Measurements from ENCODE around the gene RPL31. TPM values are rescaled to one million over a fixed set of nuclear protein-coding genes. Genes with fewer than 3 reads are reported as not detected.

The RPL31 gene
- polyA plus RNA-seq, 1 of the 3 experiments (the other 2 are of a cell fraction): 4,488 TPM

- H3F3A ChIP-seq (replicated peaks; ENCODE audit: insufficient read depth): peaks cover 9% of the 10 kb centered on the region
- H3K36me3 ChIP-seq (replicated peaks in 1 of 2; ENCODE audit: control insufficient read depth in 1 of 2, insufficient read depth in 2 of 2, low read length in 1 of 2): peaks cover 8 to 57% of the 10 kb centered on the region in 2 experiments
- ChIA-PET CTCF (interaction anchor here (1.0 to 1.5 kb wide), 2 partner anchors 8 to 160 kb away, joined by 3 to 5 read pairs; no protein-coding TSS in a partner anchor), POLR2A (no interaction called here)
- no peak for DNase-seq
- no peak overlapping the region for H2AFZ ChIP-seq (ENCODE audit: low read depth)
- H3K27me3 ChIP-seq (ENCODE audit: insufficient read depth): no peaks in the 10 kb centered on the region
- WGBS (ENCODE audit: low lambda C conversion rate): 95% methylated on average over 8 of the region's 17 CpGs
- no peak overlapping the region for H3K27ac ChIP-seq (ENCODE audit: low read depth in 2 of 2, low read length in 1 of 2)
- H3K9me2 ChIP-seq: no peaks in the 10 kb centered on the region
- H3K79me2 ChIP-seq (ENCODE audit: insufficient read depth): no peaks in the 10 kb centered on the region
- H3K4me1 ChIP-seq (ENCODE audit: control insufficient read depth in 1 of 2, insufficient read depth in 2 of 2, low read depth in 1 of 2, low read length in 1 of 2): peaks cover 0 to 2% of the 10 kb centered on the region in 2 experiments; a peak in 1 of 4 replicates
- H3K4me3 ChIP-seq (ENCODE audit: low read depth in 2 of 2, low read length in 1 of 2): no peak overlapping the region
- H3K4me2 ChIP-seq: no peak overlapping the region
- no peaks in the 10 kb centered on the region for H4K20me1 ChIP-seq (ENCODE audit: insufficient read depth)
- no peaks in the 10 kb centered on the region for H3K9me3 ChIP-seq
- no peak for TF ChIP-seq SMC3 (IDR thresholded peaks at IDR 0.05; ENCODE audit: low read depth, low read length)
- TF ChIP-seq RCOR1 (IDR thresholded peaks at IDR 0.05; ENCODE audit: low read length): no peak
- TF ChIP-seq ELF1 (IDR thresholded peaks at IDR 0.05): no peak
- H3K9ac ChIP-seq: no peak overlapping the region
Observed at GRCh38 chr2:100993294-100993693, 8.8 kb upstream of the RPL31 start.

DNA sequence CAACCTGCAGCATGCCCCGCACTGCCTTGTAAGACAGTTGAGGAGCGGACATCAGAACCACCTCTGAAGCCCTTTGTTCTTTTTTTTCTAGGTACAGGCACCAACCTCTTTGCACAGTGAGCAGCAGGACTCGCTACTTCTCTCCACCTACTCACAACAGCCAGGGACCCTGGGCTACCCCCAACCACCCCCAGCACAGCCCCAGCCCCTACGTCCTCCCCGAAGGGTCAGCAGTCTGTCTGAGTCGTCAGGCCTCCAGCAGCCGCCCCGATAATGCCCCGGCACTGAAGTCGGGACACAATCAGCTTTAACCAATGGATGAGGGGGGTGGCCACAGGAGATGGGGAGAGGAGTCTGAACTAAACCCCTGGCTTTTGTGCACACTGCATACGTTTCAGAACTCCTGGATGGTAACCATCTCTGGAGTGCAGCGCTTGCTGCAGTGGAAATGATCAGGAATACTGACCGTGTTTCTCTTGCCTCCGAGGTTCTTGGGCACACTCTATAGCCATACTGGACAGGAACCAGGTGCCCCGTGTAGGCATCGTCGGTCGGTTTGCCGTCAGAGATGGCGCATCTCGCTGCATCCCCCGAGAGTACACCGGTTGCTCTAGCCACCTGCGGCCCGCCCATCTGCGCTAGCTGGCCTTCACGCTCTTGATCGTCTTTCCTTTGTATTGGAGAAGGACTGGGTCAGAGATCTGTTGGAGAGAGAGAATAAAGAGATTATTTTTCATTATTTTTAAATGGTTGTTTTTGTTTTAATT lies 6.6 kb upstream of the RPL31 start:
- no peak overlapping the region for H3K27ac ChIP-seq (ENCODE audit: low read depth in 2 of 2, low read length in 1 of 2)
- H3K4me1 ChIP-seq (ENCODE audit: control insufficient read depth in 1 of 2, insufficient read depth in 2 of 2, low read depth in 1 of 2, low read length in 1 of 2): peaks cover 0 to 2% of the 10 kb centered on the region in 2 experiments; a peak in 1 of 4 replicates
- no peaks in the 10 kb centered on the region for H3K9me3 ChIP-seq
- H3K36me3 ChIP-seq (replicated peaks in 1 of 2; ENCODE audit: control insufficient read depth in 1 of 2, insufficient read depth in 2 of 2, low read length in 1 of 2): peaks cover 8 to 46% of the 10 kb centered on the region in 2 experiments
- no peaks in the 10 kb centered on the region for H3K27me3 ChIP-seq (ENCODE audit: insufficient read depth)
- no peak overlapping the region for H3K4me2 ChIP-seq
- ChIA-PET CTCF (interaction anchor here (0.9 to 1.4 kb wide), 2 partner anchors 10 to 11 kb away, joined by 3 to 4 read pairs; no protein-coding TSS in a partner anchor), POLR2A (interaction anchor here (0.6 kb wide), 1 partner anchor 432 kb away, joined by 3 read pairs; no protein-coding TSS in a partner anchor)
- H3K9ac ChIP-seq: no peak overlapping the region
- TF ChIP-seq SIN3A (IDR thresholded peaks at IDR 0.05; ENCODE audit: borderline replicate concordance, low read depth, low read length): no peak
- TF ChIP-seq RCOR1 (IDR thresholded peaks at IDR 0.05; ENCODE audit: low read length): no peak
- no peaks in the 10 kb centered on the region for H3K9me2 ChIP-seq
- peaks cover 11% of the 10 kb centered on the region for H3F3A ChIP-seq (replicated peaks; ENCODE audit: insufficient read depth)
- no peak for DNase-seq
- no peaks in the 10 kb centered on the region for H3K79me2 ChIP-seq (ENCODE audit: insufficient read depth)
- H3K4me3 ChIP-seq (ENCODE audit: low read depth in 2 of 2, low read length in 1 of 2): no peak overlapping the region
- H4K20me1 ChIP-seq (ENCODE audit: insufficient read depth): no peaks in the 10 kb centered on the region
- no peak overlapping the region for H2AFZ ChIP-seq (ENCODE audit: low read depth)
- WGBS (ENCODE audit: low lambda C conversion rate): 98% methylated on average over 28 of the region's 28 CpGs

DNA sequence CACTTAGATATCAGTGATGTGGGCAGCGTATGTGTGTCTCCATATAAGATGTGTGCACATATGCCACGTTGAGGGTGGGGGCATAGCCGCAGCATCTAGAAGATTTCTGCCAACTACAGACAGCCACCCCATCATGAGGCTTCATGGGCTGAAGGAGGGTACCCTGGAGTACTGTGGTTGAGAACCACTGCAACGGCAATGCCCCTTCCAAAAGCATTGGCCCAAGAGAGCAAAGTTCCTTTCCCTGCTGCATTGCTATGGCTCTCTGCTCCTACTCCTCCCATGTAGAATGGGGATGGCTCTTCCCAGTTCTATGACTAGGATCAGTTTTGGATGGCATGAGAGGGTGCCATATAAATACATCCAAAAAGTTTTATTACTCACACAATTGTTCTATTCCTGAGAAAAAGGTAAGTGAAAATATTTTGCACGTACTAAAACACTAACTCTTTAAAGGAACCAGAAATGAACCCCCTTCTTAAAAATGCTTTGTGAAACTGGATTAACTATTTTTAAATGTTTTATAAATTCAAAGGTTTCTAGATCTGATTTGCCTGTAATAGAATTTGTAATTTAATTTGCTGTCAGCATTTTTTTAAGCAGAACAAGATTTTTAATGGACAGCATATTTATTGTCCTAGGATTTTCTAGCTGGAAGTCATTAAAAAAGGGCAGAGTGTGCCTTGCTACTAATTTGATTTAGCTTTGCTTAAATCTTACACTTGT lies 4.4 kb upstream of the RPL31 start:
- H3K9me2 ChIP-seq: no peaks in the 10 kb centered on the region
- H2AFZ ChIP-seq (ENCODE audit: low read depth): no peak overlapping the region
- no peaks in the 10 kb centered on the region for H3K27me3 ChIP-seq (ENCODE audit: insufficient read depth)
- no peaks in the 10 kb centered on the region for H3K9me3 ChIP-seq
- peaks cover 3 to 7% of the 10 kb centered on the region in 2 experiments; a peak in 2 of 4 replicates for H3K4me1 ChIP-seq (ENCODE audit: control insufficient read depth in 1 of 2, insufficient read depth in 2 of 2, low read depth in 1 of 2, low read length in 1 of 2)
- H3K36me3 ChIP-seq (replicated peaks in 1 of 2; ENCODE audit: control insufficient read depth in 1 of 2, insufficient read depth in 2 of 2, low read length in 1 of 2): peaks cover 8 to 37% of the 10 kb centered on the region in 2 experiments
- H3K4me2 ChIP-seq: no peak overlapping the region
- no peak for DNase-seq
- no peak overlapping the region for H3K4me3 ChIP-seq (ENCODE audit: low read depth in 2 of 2, low read length in 1 of 2)
- ChIA-PET POLR2A (no interaction called here), CTCF (no interaction called here)
- WGBS (ENCODE audit: low lambda C conversion rate): 94% methylated on average over 5 of the region's 5 CpGs
- H3K79me2 ChIP-seq (ENCODE audit: insufficient read depth): peaks cover 6% of the 10 kb centered on the region
- no peak overlapping the region for H3K27ac ChIP-seq (ENCODE audit: low read depth in 2 of 2, low read length in 1 of 2)
- no peak overlapping the region for H3K9ac ChIP-seq
- H4K20me1 ChIP-seq (ENCODE audit: insufficient read depth): no peaks in the 10 kb centered on the region
- peaks cover 16% of the 10 kb centered on the region for H3F3A ChIP-seq (replicated peaks; ENCODE audit: insufficient read depth)
- TF ChIP-seq FOXJ3 (CRISPR knock-in tag; IDR thresholded peaks at IDR 0.05) (no peak), EP300 (IDR thresholded peaks at IDR 0.05; ENCODE audit: borderline replicate concordance in 1 of 2, low read depth in 1 of 2, low read length in 1 of 2) (no peak), FOXM1 (IDR thresholded peaks at IDR 0.05; ENCODE audit: low read depth) (no peak), USF1 (IDR thresholded peaks at IDR 0.05; ENCODE audit: borderline replicate concordance, low read depth) (no peak), EZH2phosphoT487 (IDR thresholded peaks at IDR 0.05; ENCODE audit: borderline replicate concordance, low read depth) (no peak), SIN3A (IDR thresholded peaks at IDR 0.05; ENCODE audit: borderline replicate concordance, low read depth, low read length) (no peak), ELF1 (IDR thresholded peaks at IDR 0.05) (no peak), TCF12 (IDR thresholded peaks at IDR 0.05) (no peak), YY1 (IDR thresholded peaks at IDR 0.05; ENCODE audit: low read depth) (no peak), PBX3 (IDR thresholded peaks at IDR 0.05) (no peak)
- TF ChIP-seq, protein P1, sequence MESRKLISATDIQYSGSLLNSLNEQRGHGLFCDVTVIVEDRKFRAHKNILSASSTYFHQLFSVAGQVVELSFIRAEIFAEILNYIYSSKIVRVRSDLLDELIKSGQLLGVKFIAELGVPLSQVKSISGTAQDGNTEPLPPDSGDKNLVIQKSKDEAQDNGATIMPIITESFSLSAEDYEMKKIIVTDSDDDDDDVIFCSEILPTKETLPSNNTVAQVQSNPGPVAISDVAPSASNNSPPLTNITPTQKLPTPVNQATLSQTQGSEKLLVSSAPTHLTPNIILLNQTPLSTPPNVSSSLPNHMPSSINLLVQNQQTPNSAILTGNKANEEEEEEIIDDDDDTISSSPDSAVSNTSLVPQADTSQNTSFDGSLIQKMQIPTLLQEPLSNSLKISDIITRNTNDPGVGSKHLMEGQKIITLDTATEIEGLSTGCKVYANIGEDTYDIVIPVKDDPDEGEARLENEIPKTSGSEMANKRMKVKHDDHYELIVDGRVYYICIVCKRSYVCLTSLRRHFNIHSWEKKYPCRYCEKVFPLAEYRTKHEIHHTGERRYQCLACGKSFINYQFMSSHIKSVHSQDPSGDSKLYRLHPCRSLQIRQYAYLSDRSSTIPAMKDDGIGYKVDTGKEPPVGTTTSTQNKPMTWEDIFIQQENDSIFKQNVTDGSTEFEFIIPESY (IDR thresholded peaks at IDR 0.05; ENCODE audit: borderline replicate concordance, low read depth): no peak
- TF ChIP-seq, protein P2, sequence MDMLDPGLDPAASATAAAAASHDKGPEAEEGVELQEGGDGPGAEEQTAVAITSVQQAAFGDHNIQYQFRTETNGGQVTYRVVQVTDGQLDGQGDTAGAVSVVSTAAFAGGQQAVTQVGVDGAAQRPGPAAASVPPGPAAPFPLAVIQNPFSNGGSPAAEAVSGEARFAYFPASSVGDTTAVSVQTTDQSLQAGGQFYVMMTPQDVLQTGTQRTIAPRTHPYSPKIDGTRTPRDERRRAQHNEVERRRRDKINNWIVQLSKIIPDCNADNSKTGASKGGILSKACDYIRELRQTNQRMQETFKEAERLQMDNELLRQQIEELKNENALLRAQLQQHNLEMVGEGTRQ (IDR thresholded peaks at IDR 0.05; ENCODE audit: borderline replicate concordance, low read depth, low read length): no peak

All from SK-N-SH (cell line).